ENCODE data around the gene CGB5.
"Not testable (repeated sequence)": the region's sequence is repeated elsewhere in the genome, so short reads cannot be mapped to it uniquely, and the experiment has no call there.

Gene CGB5

GRCh38 chr19:49043548-49043947 is at the start of gene CGB5:
Gene CGB5, plus strand, starts transcription at chr19:49043848. Its CDS starts 362 bp downstream, at chr19:49044210.
- DNase-seq = not testable (repeated sequence)

- no peak for DNase-seq
These were observed 49.6 kb upstream of the CGB5 start for GRCh38 chr19:48994035-48994386.

GRCh38 chr19:48997972-48998371 is 45.7 kb upstream of the CGB5 start:
- DNase-seq = peak; percentile 51

GRCh38 chr19:48999481-49000325 is 43.9 kb upstream of the CGB5 start:
- peak; percentile 74 for DNase-seq

- no peak for DNase-seq
These were observed 39.5 kb upstream of the CGB5 start for GRCh38 chr19:49004133-49004532.

- DNase-seq = no peak
These were observed 38.6 kb upstream of the CGB5 start for GRCh38 chr19:49004964-49005614.

GRCh38 chr19:49006905-49007304 is 36.7 kb upstream of the CGB5 start:
- DNase-seq = no peak

GRCh38 chr19:49009828-49010227 is 33.8 kb upstream of the CGB5 start:
- DNase-seq = no peak

GRCh38 chr19:49010453-49010852 is 33.2 kb upstream of the CGB5 start:
- no peak for DNase-seq

- no peak for DNase-seq
These were observed 32.5 kb upstream of the CGB5 start for GRCh38 chr19:49011194-49011593.

- no peak for DNase-seq
These were observed 29.4 kb upstream of the CGB5 start for GRCh38 chr19:49014123-49014869.

GRCh38 chr19:49014870-49015255 is 28.8 kb upstream of the CGB5 start:
- DNase-seq = no peak

GRCh38 chr19:49016067-49016839 is 27.4 kb upstream of the CGB5 start:
- DNase-seq = no peak

GRCh38 chr19:49017041-49017665 is 26.5 kb upstream of the CGB5 start, which contains the start of gene LHB:
Gene LHB, minus strand, starts transcription at chr19:49017091. Its CDS starts 10 bp downstream, at chr19:49017081.
- DNase-seq = no peak

- peak; percentile 70 for DNase-seq
These were observed 25.8 kb upstream of the CGB5 start for GRCh38 chr19:49017666-49018351.

- peak; percentile 24 for DNase-seq
These were observed 25.0 kb upstream of the CGB5 start for GRCh38 chr19:49018388-49019241.

GRCh38 chr19:49019242-49019932 is 24.3 kb upstream of the CGB5 start:
- peak; percentile 67 for DNase-seq

- no peak for DNase-seq
These were observed 23.3 kb upstream of the CGB5 start for GRCh38 chr19:49020342-49020741.

GRCh38 chr19:49020931-49021895 is 22.4 kb upstream of the CGB5 start:
- DNase-seq = no peak
